ACC112 (cell line): ENCODE measurements around the gene CFAP45.

Experiments used
- H2AFZ ChIP-seq: fragments of 200-600 bp; sonication (generic); one replicate; pipeline ENCODE4 v1.6.0; 2017; ENCODE audit warnings: antibody characterized with exemption, low read length; ENCODE audit not compliant: unreplicated experiment
- H3K27ac ChIP-seq: fragments of 200-600 bp; sonication (generic); 2 replicates; pipeline ENCODE4 v1.5.1; 2014; ENCODE audit warnings: low read depth, mild to moderate bottlenecking, antibody characterized with exemption, low read length, moderate library complexity
- H3K27me3 ChIP-seq: fragments of 200-600 bp; sonication (generic); 2 replicates; pipeline ENCODE4 v1.6.1; 2014; ENCODE audit warnings: mild to moderate bottlenecking, antibody characterized with exemption, low read length, moderate library complexity, mixed read lengths; ENCODE audit not compliant: insufficient read depth
- H3K36me3 ChIP-seq: fragments of 200-600 bp; sonication (generic); 2 replicates; pipeline ENCODE4 v1.6.1; 2016; ENCODE audit warnings: mild to moderate bottlenecking, antibody characterized with exemption, low read length, moderate library complexity, mixed read lengths; ENCODE audit not compliant: insufficient read depth
- H3K4me1 ChIP-seq: fragments of 200-600 bp; sonication (generic); one replicate; pipeline ENCODE4 v1.6.1; 2016; ENCODE audit warnings: low read length, mixed read lengths; ENCODE audit not compliant: insufficient read depth, unreplicated experiment, control insufficient read depth
- H3K4me3 ChIP-seq: fragments of 200-600 bp; sonication (generic); 2 replicates; pipeline ENCODE4 v1.5.1; 2014; ENCODE audit warnings: mild to moderate bottlenecking, low read depth, low read length
- H3K79me2 ChIP-seq: fragments of 200-600 bp; sonication (generic); one replicate; pipeline ENCODE4 v1.6.0; 2016; ENCODE audit warnings: low read length; ENCODE audit not compliant: control insufficient read depth, unreplicated experiment, insufficient read depth

The CFAP45 gene

DNA sequence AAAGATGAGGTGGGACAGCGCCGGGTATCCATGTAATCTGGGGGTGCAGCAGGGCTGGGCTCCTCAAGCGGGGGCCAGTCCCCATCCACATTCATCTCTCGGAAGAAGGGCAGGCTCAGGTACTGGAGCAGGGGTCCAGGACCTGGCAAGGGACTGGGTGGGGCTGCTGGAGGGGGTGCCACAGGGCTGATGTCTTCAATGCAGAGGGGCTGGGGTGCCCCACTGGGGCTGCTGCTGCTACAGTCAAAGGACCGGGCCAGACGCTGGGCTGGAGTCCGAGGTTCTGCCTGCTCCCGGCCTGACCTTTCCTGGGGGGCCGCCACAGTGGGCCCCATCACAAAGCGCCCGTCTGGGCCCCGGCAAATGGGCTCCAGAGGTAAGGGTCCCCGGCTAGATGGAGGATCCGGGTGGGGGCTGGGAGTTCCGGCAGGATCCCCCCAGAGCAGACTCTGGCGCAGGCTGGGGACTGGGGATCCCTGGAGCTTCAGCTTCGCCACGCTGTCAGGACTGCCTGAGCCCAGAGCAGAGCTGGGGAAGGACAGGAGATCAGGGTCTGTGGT lies 28.6 kb upstream of the CFAP45 start:
- Histone ChIP-seq H3K27me3 (no peaks in the 10 kb centered on the region), H3K79me2 (peaks cover 15% of the 10 kb centered on the region), H3K36me3 (no peaks in the 10 kb centered on the region), H3K4me1 (peaks cover 9% of the 10 kb centered on the region), H3K27ac (no peak overlapping the region), H2AFZ (no peak overlapping the region), H3K4me3 (no peak overlapping the region)

DNA sequence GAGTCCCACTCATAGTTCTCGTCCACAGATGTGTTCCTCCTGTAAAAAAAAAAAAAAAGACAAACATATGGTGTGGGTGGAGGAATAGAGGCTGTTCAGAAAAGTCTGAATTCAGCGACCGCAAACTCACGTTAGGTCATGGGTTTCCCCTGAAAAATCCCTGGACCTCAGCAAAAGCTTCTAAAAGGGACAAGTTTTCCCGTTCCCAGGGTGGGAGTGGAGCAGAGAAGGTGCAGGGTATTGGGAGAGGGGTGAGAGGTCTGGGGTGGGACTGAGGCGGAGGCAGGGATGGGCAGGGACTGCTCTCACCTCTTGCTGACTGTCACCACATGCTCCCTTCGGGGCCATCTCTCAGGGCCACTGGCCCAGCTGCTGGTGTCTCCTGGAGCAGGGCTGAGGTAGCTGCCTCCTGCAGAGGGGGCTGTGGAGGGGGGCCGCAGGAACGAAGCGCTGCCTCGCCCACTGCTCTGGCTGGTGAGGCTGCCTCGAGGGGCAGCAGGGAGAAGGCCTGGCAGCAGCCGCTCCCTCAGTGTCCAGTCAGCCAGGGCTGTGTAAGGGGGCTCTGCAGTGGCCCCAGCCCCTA lies 28.0 kb upstream of the CFAP45 start:
- H2AFZ ChIP-seq, result no peak overlapping the region
- H3K4me1 ChIP-seq, result peaks cover 15% of the 10 kb centered on the region
- H3K27me3 ChIP-seq, result no peaks in the 10 kb centered on the region
- no peaks in the 10 kb centered on the region for H3K36me3 ChIP-seq
- H3K4me3 ChIP-seq, result no peak overlapping the region
- no peak overlapping the region for H3K27ac ChIP-seq
- H3K79me2 ChIP-seq, result peaks cover 21% of the 10 kb centered on the region

DNA sequence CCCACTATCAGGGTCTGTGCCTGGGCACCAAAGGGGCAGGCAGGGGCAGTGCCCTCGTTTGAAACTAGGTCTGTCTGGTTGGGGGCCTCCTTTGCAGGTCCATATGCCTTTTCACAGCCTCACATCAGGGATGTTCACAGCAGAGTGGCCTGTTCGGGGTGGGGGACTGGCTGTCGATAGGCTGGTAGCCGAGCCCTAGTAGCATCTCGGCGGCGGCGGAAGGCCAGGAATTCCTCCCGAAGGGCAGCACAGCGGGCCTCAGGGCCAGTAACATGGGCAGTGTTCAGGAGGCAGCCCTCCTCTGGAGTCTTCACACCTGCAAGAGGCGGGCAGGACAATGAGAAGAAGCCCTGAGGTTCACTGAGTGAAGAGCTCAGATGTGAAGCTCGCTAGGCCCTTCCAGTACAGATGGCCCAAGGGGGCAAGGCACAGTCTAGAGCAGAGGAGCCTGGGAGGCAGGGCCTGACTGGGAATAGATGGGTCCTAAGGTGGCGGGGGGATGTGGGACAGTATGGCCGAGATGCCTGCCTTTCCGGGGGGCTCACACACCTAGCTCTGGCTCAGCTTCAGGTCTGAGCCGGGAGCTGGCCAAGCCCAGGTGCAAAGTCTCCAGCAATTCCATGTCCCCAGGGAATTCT lies 27.4 kb upstream of the CFAP45 start:
- H2AFZ ChIP-seq, result no peak overlapping the region
- H3K36me3 ChIP-seq, result no peaks in the 10 kb centered on the region
- H3K27me3 ChIP-seq, result no peaks in the 10 kb centered on the region
- H3K4me1 ChIP-seq, result peaks cover 19% of the 10 kb centered on the region
- no peak overlapping the region for H3K27ac ChIP-seq
- H3K79me2 ChIP-seq, result peaks cover 27% of the 10 kb centered on the region
- H3K4me3 ChIP-seq, result no peak overlapping the region

DNA sequence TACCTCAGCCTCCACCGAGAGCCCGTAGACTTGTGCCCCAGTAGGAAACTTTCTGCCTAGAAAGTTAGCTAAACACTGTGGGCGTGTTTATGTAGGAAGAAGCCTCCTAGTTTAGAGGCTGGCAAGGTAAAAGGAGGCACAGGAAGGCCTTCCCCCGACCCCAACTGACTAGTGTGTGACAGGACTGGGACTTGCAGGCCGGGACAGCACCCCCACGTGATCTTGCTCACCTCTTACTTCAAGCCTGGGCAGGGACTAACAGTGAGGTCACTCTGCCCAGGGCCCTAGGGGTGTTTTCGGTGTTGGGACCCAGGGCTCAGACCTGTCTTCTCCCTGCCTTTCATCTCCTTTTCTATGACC lies 25.7 kb upstream of the CFAP45 start:
- 0 out of 2 replicates have a peak, but pooled peaks cover 2% of the 10 kb centered on the region for H3K36me3 ChIP-seq
- peak overlapping the region; percentile 54 for H2AFZ ChIP-seq
- peak overlapping the region; percentile 98; the same call in 1 of the 2 replicates for H3K27ac ChIP-seq
- no peaks in the 10 kb centered on the region for H3K27me3 ChIP-seq
- peaks cover 44% of the 10 kb centered on the region for H3K79me2 ChIP-seq
- peaks cover 35% of the 10 kb centered on the region for H3K4me1 ChIP-seq
- H3K4me3 ChIP-seq, result peak overlapping the region; percentile 76

DNA sequence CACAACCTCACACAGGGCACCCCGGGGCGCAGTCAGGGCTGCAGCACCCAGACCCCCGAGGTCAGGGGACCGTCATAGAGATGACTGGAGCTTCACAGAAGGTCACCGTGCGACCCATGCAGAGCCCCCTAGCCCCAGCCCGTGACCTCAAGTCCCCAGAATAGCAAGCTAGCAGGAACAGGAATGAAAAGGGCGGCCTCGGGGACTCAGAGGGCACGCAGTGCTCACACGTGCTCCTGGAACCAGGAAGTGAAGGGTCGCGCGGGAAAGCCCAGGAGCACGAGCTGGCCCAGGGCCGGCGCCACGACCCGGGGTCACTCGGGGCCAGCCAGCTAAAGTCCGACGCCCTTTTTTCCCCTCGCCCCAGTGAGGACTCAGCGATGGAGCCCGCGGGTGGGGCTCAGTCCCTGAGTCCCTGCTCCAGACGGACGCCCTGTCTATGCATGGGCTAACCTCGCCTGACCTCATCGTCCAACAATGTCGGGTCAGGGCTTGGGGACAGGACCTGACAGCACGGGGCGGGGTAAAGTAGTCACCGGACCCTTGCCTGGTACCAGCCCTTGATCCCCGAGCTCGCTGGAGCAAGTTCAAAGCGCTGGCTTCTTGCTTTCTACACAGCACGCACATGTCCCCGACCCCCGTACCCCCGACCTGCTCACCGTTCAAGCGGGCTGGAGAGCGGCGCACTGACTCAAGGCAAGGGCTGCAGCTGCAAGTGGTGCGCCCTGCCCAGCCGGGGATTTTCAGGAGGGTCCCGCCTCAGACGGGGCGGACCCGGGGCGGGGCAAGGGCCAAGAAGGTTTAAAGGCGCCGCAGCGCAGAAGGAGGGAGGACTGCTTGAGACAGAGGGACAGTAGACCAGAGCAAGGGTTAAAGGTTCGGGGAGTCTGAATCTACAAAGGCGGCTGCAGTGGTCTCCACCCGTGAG lies 25.1 kb upstream of the CFAP45 start, which contains the start of gene TAGLN2:
Gene TAGLN2 (minus strand): TSS at position 717 of the 928 bp plus-strand sequence. CDS start 4,998 bp downstream, outside the sequence.
- H2AFZ ChIP-seq, result peak within 1 kb of the TSS; percentile 54
- H3K79me2 ChIP-seq, result peaks cover 50% of the 10 kb centered on the region
- peak within 1 kb of the TSS; percentile 98 for H3K27ac ChIP-seq
- peaks cover 36% of the 10 kb centered on the region for H3K4me1 ChIP-seq
- no peaks in the 10 kb centered on the region for H3K27me3 ChIP-seq
- H3K4me3 ChIP-seq, result peak within 1 kb of the TSS; percentile 76
- H3K36me3 ChIP-seq, result 0 out of 2 replicates have a peak, but pooled peaks cover 7% of the 10 kb centered on the region

DNA sequence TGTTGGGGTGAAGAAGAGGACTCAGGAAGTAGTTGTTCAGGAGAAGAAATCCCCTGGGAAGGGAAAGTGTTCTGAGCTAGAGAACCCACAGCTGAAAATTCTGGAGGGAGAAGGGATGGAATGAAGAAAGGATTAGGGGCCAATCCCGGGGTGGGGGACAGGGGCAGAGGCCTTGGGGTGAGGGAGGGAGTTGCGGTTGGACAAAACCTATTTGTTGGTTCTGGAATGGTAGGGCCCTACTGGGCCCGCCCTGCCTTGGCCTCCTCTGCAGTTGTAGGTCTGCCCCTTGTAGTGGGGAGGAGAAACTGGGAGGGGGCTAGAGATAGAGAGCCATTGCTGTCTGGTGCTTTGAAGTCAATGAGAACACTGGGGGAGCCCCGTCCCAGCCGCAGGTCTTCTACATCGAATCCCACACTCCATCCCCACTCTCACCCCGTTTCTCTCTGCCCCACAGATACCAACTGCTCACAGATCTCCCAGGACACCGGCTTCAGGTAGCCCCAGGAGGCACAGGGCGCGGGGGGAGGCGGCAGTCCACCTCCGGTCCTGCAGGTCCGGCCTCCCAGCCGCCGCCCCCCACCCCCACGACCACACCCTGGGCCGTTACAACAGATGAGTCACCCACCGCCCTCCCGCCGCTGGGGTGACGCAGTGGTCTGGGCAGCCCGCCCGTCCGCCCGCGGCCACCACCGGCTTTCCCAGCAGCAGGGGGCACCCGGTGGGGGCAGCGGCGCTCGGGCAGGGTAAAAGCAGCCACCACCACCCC lies 24.2 kb upstream of the CFAP45 start:
- peak overlapping the region; percentile 76 for H3K4me3 ChIP-seq
- H3K27me3 ChIP-seq, result no peaks in the 10 kb centered on the region
- peaks cover 36% of the 10 kb centered on the region for H3K4me1 ChIP-seq
- no peak overlapping the region for H2AFZ ChIP-seq
- H3K27ac ChIP-seq, result peak overlapping the region; percentile 98
- H3K79me2 ChIP-seq, result peaks cover 56% of the 10 kb centered on the region
- H3K36me3 ChIP-seq, result peaks cover 10% of the 10 kb centered on the region; the same call in 1 of the 2 replicates

DNA sequence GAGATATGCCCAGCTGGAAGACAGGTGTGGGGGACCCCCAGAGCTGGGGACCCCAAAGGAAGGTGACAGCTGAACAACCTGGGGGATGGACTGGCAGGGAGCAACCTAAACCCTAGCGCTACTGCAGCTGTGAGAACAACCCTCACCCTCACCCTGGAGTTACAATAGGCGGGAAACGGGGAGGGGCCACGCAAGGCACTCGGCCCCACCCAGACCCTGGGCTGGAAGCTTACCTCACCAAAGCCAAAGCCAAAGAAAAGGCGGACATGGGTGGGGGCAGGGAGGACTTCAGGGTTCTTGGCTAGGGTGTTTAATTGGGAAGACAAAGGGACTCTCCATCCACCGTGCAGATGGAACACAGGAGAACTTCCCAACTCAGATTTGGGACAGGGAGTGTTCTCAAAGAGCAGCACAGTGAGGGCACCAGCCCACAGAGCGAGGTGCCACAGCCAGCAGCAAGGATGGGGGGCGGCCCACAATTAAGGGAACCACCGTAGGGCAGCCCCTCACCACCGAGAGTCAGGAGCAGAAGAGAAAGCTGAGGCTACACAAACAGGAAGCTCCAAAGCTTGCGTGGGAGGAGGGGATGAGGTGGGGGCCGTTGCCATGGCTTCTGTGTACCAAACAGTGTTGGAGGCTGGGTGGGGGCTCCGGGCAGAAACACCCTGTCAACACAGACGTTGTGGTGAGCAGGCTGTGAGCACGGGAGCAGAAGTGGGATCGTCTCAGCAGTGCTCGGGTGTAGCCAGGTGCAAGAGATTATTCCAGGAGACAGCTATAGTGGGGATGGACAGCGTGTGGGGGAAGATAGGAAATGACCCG lies 23.4 kb upstream of the CFAP45 start:
- Histone ChIP-seq H3K79me2 (peaks cover 56% of the 10 kb centered on the region), H3K36me3 (peaks cover 13% of the 10 kb centered on the region; the same call in 1 of the 2 replicates)

DNA sequence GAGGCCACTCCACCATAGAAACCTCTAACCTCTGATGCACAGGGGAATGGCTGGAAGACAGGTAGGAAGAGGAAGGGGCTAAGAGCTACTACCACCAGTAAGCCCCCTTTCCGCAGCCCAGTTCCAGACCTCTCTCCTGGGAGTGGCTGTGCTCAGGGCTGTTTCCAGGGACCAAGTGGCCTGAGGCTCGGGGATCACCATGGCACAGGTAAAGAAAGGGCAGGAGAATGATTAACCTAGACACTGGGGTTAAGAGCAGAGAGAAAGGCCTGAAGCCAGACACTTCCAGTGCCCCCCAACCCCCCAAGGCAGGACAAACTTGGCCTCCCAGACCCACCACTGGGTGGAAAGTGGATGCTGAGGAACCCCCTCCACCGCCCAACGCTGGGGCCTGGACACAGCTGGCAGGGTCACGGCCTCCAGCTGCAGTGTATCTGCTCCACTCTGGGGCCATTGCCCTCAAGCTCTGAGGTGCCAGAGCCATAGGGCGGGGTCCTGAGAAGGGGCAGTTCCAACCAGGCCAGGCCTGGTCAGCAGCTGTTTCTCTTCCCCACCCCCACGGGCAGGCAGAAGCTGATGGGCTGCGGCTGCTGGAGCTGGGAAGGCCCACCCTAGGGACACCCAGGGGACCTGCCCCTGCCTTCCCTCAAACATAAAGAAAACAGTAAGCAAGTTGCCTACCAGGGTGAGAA lies 22.7 kb upstream of the CFAP45 start:
- Histone ChIP-seq H3K4me3 (peak overlapping the region; percentile 76), H3K27ac (peak overlapping the region; percentile 98), H3K79me2 (peaks cover 56% of the 10 kb centered on the region), H3K4me1 (peaks cover 39% of the 10 kb centered on the region), H2AFZ (no peak overlapping the region), H3K36me3 (peaks cover 13% of the 10 kb centered on the region; the same call in 1 of the 2 replicates), H3K27me3 (no peaks in the 10 kb centered on the region)

More for the DNA sequence above, 23.4 kb upstream of the CFAP45 start:
- Histone ChIP-seq H3K27me3 (no peaks in the 10 kb centered on the region), H3K4me3 (peak overlapping the region; percentile 76), H3K4me1 (peaks cover 36% of the 10 kb centered on the region), H2AFZ (no peak overlapping the region), H3K27ac (peak overlapping the region; percentile 98)
